Measurements from ENCODE around the gene UBE2E2. TPM values are rescaled to one million over a fixed set of nuclear protein-coding genes. Genes with fewer than 3 reads are reported as not detected.

Gene UBE2E2
- total RNA-seq, 1 experiment from 2014 or later = 38.6 TPM

- Histone ChIP-seq H3K4me2 (ENCODE audit: insufficient read depth, insufficient read length, low read length) (no peak overlapping the region), H2BK5ac (ENCODE audit: insufficient read length, low read length) (no peak overlapping the region), H3K9me3 (ENCODE audit: control insufficient read depth, low read depth, low read length) (no peaks in the 10 kb centered on the region), H3T11ph (ENCODE audit: low read length) (no peak overlapping the region), H3K23ac (ENCODE audit: insufficient read length, low read depth, low read length) (no peak overlapping the region), H4K91ac (ENCODE audit: insufficient read length, low read depth, low read length) (no peak overlapping the region), H3K4ac (ENCODE audit: low read depth, low read length) (no peak overlapping the region), H2BK12ac (ENCODE audit: insufficient read length, low read depth, low read length) (no peak overlapping the region), H3K56ac (ENCODE audit: insufficient read length, low read depth, low read length) (no peak overlapping the region), H2BK15ac (ENCODE audit: low read depth, low read length) (no peak overlapping the region), H3K14ac (ENCODE audit: insufficient read depth, low read length) (no peak overlapping the region), H3K4me1 (ENCODE audit: insufficient read depth, low read length) (no peaks in the 10 kb centered on the region; the same call in 1 of the 2 replicates), H3K79me1 (ENCODE audit: insufficient read depth, low read depth, low read length, poor library complexity, severe bottlenecking) (no peaks in the 10 kb centered on the region), H2BK120ac (ENCODE audit: low read depth, low read length, poor library complexity, severe bottlenecking) (no peak overlapping the region), H2AFZ (ENCODE audit: low read length) (no peak overlapping the region), H2AK5ac (ENCODE audit: insufficient read length, low read length) (no peak overlapping the region), H4K20me1 (ENCODE audit: control insufficient read depth, insufficient read depth, insufficient read length) (no peaks in the 10 kb centered on the region), H3K9ac (ENCODE audit: extremely low read depth, insufficient read length, low read length) (no peak overlapping the region), H4K5ac (ENCODE audit: insufficient read length, low read depth, low read length) (no peak overlapping the region), H3K18ac (ENCODE audit: insufficient read length, low read depth, low read length) (no peak overlapping the region), H4K8ac (replicated peaks; ENCODE audit: insufficient read length, low read depth, low read length) (no peak overlapping the region), H3K79me2 (ENCODE audit: insufficient read depth, low read length) (no peaks in the 10 kb centered on the region), H2BK20ac (ENCODE audit: low read depth, low read length, poor library complexity, severe bottlenecking) (no peak overlapping the region), H3K27ac (ENCODE audit: insufficient read length, low read depth, low read length) (no peak overlapping the region), H3K27me3 (ENCODE audit: insufficient read depth, low read length) (no peaks in the 10 kb centered on the region), H3K23me2 (ENCODE audit: insufficient read length, low read depth, low read length, poor library complexity, severe bottlenecking) (no peaks in the 10 kb centered on the region)
- DNase-seq = no peak
- no peak for TF ChIP-seq CTCF (conservative IDR thresholded peaks at IDR 0.05)
- H3K4me3 Mint-ChIP-seq = no peak overlapping the region
- no peaks in the 10 kb centered on the region for H3K27me3 Mint-ChIP-seq (ENCODE audit: low read depth)
- H3K4me1 Mint-ChIP-seq = no peaks in the 10 kb centered on the region
- H3K27ac Mint-ChIP-seq = no peak overlapping the region
- no peaks in the 10 kb centered on the region for H3K9me3 Mint-ChIP-seq
- no peaks in the 10 kb centered on the region for H3K36me3 Mint-ChIP-seq (ENCODE audit: insufficient read depth in 1 of 3, low read depth in 3 of 3)
- no CpG with 5 or more reads among the region's 1 CpG for WGBS (ENCODE audit: extremely low coverage, insufficient read length, low lambda C conversion rate)
These were observed 38.4 kb upstream of the UBE2E2 start for GRCh38 chr3:23164746-23165145.

Measured in H9 (cell line).